ENCODE data around the gene DDHD1. TPM values are rescaled to one million over a fixed set of nuclear protein-coding genes. Genes with fewer than 3 reads are reported as not detected.

DDHD1 gene
- total and polyA plus RNA-seq, 12 donors, result 4.6 to 34.9 (median 8.1) TPM

GRCh38 chr14:53192052-53192760, 39.1 kb upstream of the DDHD1 start:
- no peaks in the 10 kb centered on the region for H3K9me3 ChIP-seq (replicated peaks in 1 of 3)
- H3K4me3 ChIP-seq, result no peak overlapping the region
- no peak overlapping the region for H3K27ac ChIP-seq
- WGBS, 4 donors, result 14 to 44% (median 26%) methylated on average over 2 of the region's 2 CpGs
- no peaks in the 10 kb centered on the region for H3K4me1 ChIP-seq (replicated peaks in 1 of 2)
- H3K27me3 ChIP-seq, result no peaks in the 10 kb centered on the region
- no peak for DNase-seq
- TF ChIP-seq POLR2A (IDR thresholded peaks at IDR 0.05) (no peak), CTCF (IDR thresholded peaks at IDR 0.05) (no peak)
- H3K36me3 ChIP-seq (replicated peaks in 1 of 2), result no peaks in the 10 kb centered on the region
- intact Hi-C loops (cut with DNase I), result no loop called here

DNA sequence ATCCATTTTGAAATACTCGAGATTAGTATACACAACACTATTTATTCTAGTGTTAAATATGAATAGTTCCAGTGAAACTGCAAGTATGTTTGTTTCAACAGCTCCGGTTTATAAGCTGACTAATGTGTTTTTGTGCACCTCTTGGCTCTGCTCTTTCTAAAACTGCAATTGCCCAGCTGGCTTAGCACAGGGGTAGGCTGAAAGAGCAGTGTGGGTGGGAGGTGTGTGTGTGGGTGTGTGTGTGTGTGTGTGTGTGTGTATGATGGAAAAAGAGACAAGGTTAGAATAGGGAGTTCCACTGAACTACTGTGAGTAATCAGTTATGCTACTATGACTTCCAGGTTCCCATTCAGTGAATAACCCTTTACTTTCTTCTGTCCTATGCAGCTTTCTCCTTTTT, 37.8 kb upstream of the DDHD1 start:
- H3K4me1 ChIP-seq (replicated peaks in 1 of 2), result no peaks in the 10 kb centered on the region
- TF ChIP-seq POLR2A (IDR thresholded peaks at IDR 0.05) (no peak), CTCF (IDR thresholded peaks at IDR 0.05) (no peak)

DNA sequence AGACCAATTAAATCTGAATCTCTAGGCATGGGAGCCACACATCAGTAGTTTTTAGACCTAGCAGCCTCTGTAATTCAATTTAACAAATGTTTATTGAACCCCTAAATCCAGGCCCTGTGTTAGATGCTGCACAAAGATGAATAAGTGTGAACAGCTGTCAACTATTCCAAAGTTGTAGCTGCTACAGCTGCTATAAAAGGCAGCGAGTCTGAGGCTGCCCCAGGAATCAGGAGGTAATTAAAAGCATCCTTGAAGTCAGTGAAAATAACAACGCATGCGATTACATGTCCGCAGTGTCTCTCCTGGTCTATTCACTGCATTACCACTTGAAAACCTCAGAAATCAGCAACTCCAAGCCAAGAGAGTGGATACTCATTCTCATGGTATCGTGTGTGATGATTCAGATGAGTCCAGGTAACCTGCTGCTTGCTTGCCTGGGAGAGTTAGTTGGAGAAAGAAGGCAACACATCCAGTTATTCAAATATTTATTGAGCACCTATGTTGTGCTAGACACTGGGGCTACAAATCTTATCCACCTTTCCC, 34.9 kb upstream of the DDHD1 start:
- no peak for DNase-seq
- Histone ChIP-seq H3K4me1 (replicated peaks in 1 of 2) (no peaks in the 10 kb centered on the region), H3K4me3 (no peak overlapping the region), H3K9me3 (replicated peaks in 1 of 3) (no peaks in the 10 kb centered on the region), H3K27me3 (no peaks in the 10 kb centered on the region), H3K27ac (no peak overlapping the region), H3K36me3 (replicated peaks in 1 of 2) (no peaks in the 10 kb centered on the region)
- WGBS, 4 donors, result 84 to 92% (median 89%) methylated on average over 5 of the region's 5 CpGs
- intact Hi-C loops (cut with DNase I), result no loop called here
- TF ChIP-seq POLR2A (IDR thresholded peaks at IDR 0.05) (no peak), CTCF (IDR thresholded peaks at IDR 0.05) (no peak)

More for the DNA sequence above, 37.8 kb upstream of the DDHD1 start:
- DNase-seq, result no peak
- H3K27me3 ChIP-seq, result no peaks in the 10 kb centered on the region
- H3K27ac ChIP-seq, result no peak overlapping the region
- no peak overlapping the region for H3K4me3 ChIP-seq
- intact Hi-C loops (cut with DNase I), result no loop called here
- no peaks in the 10 kb centered on the region for H3K36me3 ChIP-seq (replicated peaks in 1 of 2)
- H3K9me3 ChIP-seq (replicated peaks in 1 of 3), result no peaks in the 10 kb centered on the region
- 58 to 85% (median 77%) methylated on average over 2 of the region's 2 CpGs for WGBS, 4 donors

DNA sequence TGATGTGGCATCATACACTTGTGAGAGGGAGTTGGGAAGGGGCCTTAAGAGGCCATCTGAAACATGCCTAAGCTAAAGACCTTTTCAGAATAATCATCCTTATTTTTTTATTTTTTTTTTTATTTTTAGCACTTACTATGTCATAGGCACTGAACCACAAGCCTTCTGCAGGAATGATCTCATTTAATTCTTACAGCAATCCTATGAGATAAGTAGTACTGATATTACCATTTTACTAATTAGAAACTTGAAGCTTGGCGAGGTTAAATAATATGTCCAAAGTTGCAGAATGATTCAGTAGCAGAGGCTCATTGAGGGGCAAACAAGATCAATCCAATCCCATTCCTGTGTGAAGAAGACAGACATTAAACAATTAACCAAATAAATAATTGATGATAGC, 33.4 kb upstream of the DDHD1 start:
- H3K4me1 ChIP-seq (replicated peaks in 1 of 2), result no peaks in the 10 kb centered on the region
- intact Hi-C loops (cut with DNase I), result no loop called here
- H3K9me3 ChIP-seq (replicated peaks in 1 of 3), result no peaks in the 10 kb centered on the region
- H3K36me3 ChIP-seq (replicated peaks in 1 of 2), result no peaks in the 10 kb centered on the region
- TF ChIP-seq POLR2A (IDR thresholded peaks at IDR 0.05), result no peak
- no peak for TF ChIP-seq CTCF (IDR thresholded peaks at IDR 0.05)
- no peak for DNase-seq
- H3K27me3 ChIP-seq, result no peaks in the 10 kb centered on the region
- H3K27ac ChIP-seq, result no peak overlapping the region
- WGBS, 4 donors, result 74 to 95% (median 86%) methylated on average over 1 of the region's 1 CpG
- no peak overlapping the region for H3K4me3 ChIP-seq

All from adrenal gland (tissue), 12 donors.